IPS DF 6.9 (cell line): ENCODE data around the gene LMX1A.

Experiments
- DNase-seq: peaks from one replicate; pipeline ENCODE4 v3.0.0-alpha.2; 2013; ENCODE audit warnings: low read depth, low spot score
- H3K27ac ChIP-seq: one replicate; pipeline ENCODE4 v1.5.1; 2013; ENCODE audit warnings: low read length, control low read depth
- H3K27me3 ChIP-seq: 2 replicates; pipeline ENCODE4 v1.6.1; 2013; ENCODE audit warnings: mild to moderate bottlenecking, low read length; ENCODE audit not compliant: control insufficient read depth, insufficient read depth
- H3K36me3 ChIP-seq: 2 replicates; pipeline ENCODE4 v1.6.1; 2013; ENCODE audit warnings: low read length; ENCODE audit not compliant: control insufficient read depth, insufficient read depth
- H3K4me1 ChIP-seq: 2 replicates; pipeline ENCODE4 v1.6.1; 2013; ENCODE audit warnings: low read length; ENCODE audit not compliant: control insufficient read depth, insufficient read depth
- H3K4me3 ChIP-seq: 2 replicates; pipeline ENCODE4 v1.5.1; 2013; ENCODE audit warnings: mild to moderate bottlenecking, low read length
- H3K9me3 ChIP-seq: 2 replicates; pipeline ENCODE4 v1.6.1; 2013; ENCODE audit warnings: low read length, inconsistent platforms; ENCODE audit not compliant: control insufficient read depth, insufficient read depth
- WGBS: extraction: QIAGEN DNeasy Blood & Tissue Kit; methylation state at CpG from one replicate; pipeline ENCODE4 v1.1.7; 2013; ENCODE audit warnings: mixed read lengths, missing lambda C conversion rate; ENCODE audit not compliant: insufficient read length, insufficient coverage; 5-methylcytosine and 5-hydroxymethylcytosine counted together

Gene LMX1A

GRCh38 chr1:165296205-165296604 lies 60.3 kb downstream of the LMX1A start:
- DNase-seq, result no peak
- Histone ChIP-seq H3K27ac (no peak overlapping the region), H3K27me3 (no peaks in the 10 kb centered on the region), H3K9me3 (no peaks in the 10 kb centered on the region), H3K4me1 (no peaks in the 10 kb centered on the region), H3K36me3 (no peaks in the 10 kb centered on the region), H3K4me3 (no peak overlapping the region)
- WGBS, result no CpG with 5 or more reads among the region's 4 CpGs

GRCh38 chr1:165290148-165290547 lies 66.4 kb downstream of the LMX1A start:
- Histone ChIP-seq H3K4me1 (no peaks in the 10 kb centered on the region), H3K4me3 (no peak overlapping the region), H3K9me3 (no peaks in the 10 kb centered on the region), H3K27me3 (no peaks in the 10 kb centered on the region), H3K27ac (no peak overlapping the region), H3K36me3 (no peaks in the 10 kb centered on the region)
- DNase-seq, result no peak
- WGBS, result no CpG with 5 or more reads among the region's 7 CpGs

DNA sequence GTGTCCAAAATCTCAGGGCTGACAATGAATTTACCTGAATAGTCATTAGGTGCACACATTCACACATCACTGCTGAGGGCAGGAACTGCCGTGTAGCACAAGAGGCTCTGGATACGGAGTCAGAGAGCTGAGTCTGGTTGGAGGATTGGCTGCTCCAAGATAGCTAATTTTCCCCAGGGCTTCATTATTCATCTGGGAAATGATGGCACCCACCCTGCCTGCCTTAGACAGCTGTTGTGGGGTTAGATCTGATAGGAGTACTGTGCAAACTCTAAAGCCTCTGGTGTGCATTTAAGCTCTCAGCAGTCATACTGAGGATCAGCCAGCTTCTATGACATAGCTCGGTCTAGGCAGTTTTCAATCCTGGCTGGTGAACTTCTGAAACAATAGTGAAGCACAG lies 67.0 kb downstream of the LMX1A start:
- H3K9me3 ChIP-seq, result no peaks in the 10 kb centered on the region
- H3K27ac ChIP-seq, result no peak overlapping the region
- H3K4me3 ChIP-seq, result no peak overlapping the region
- no peaks in the 10 kb centered on the region for H3K36me3 ChIP-seq
- no peaks in the 10 kb centered on the region for H3K4me1 ChIP-seq
- DNase-seq, result no peak
- WGBS, result no CpG with 5 or more reads among the region's 3 CpGs
- H3K27me3 ChIP-seq, result no peaks in the 10 kb centered on the region

GRCh38 chr1:165288350-165289120 lies 68.0 kb downstream of the LMX1A start:
- H3K9me3 ChIP-seq, result no peaks in the 10 kb centered on the region

DNA sequence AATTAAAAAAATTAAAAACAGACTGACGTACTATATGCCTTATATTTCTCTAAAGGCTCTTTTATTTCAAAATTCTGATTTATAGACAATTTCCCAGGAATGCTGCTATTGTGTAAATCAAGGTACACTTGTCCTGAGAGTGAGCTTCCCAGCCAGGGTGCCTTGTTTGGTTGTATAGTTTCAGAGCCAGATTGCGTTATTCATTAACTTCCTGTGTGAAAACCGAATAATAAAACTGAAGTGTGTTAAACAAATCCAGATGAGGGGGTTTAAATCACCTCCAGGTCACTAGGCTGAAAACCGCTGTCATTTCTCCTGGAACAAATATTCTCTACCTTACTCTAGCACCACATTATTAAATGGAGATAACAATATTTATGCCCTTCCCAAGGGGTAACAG lies 68.7 kb downstream of the LMX1A start:
- no peaks in the 10 kb centered on the region for H3K27me3 ChIP-seq
- no CpG with 5 or more reads among the region's 4 CpGs for WGBS
- H3K27ac ChIP-seq, result no peak overlapping the region
- no peaks in the 10 kb centered on the region for H3K9me3 ChIP-seq
- H3K4me1 ChIP-seq, result no peaks in the 10 kb centered on the region
- H3K36me3 ChIP-seq, result no peaks in the 10 kb centered on the region
- DNase-seq, result no peak
- no peak overlapping the region for H3K4me3 ChIP-seq

More at GRCh38 chr1:165288350-165289120, 68.0 kb downstream of the LMX1A start:
- no peak overlapping the region for H3K4me3 ChIP-seq
- H3K27me3 ChIP-seq, result no peaks in the 10 kb centered on the region
- DNase-seq, result no peak
- WGBS, result no CpG with 5 or more reads among the region's 15 CpGs
- no peaks in the 10 kb centered on the region for H3K4me1 ChIP-seq
- H3K27ac ChIP-seq, result no peak overlapping the region
- H3K36me3 ChIP-seq, result no peaks in the 10 kb centered on the region

- no peaks in the 10 kb centered on the region for H3K36me3 ChIP-seq
- no peaks in the 10 kb centered on the region for H3K9me3 ChIP-seq
- no peak for DNase-seq
- no peak overlapping the region for H3K27ac ChIP-seq
- H3K4me3 ChIP-seq, result no peak overlapping the region
- no CpG with 5 or more reads among the region's 3 CpGs for WGBS
- H3K4me1 ChIP-seq, result no peaks in the 10 kb centered on the region
- H3K27me3 ChIP-seq, result no peaks in the 10 kb centered on the region
Measured at GRCh38 chr1:165287329-165287728, 69.2 kb downstream of the LMX1A start.

DNA sequence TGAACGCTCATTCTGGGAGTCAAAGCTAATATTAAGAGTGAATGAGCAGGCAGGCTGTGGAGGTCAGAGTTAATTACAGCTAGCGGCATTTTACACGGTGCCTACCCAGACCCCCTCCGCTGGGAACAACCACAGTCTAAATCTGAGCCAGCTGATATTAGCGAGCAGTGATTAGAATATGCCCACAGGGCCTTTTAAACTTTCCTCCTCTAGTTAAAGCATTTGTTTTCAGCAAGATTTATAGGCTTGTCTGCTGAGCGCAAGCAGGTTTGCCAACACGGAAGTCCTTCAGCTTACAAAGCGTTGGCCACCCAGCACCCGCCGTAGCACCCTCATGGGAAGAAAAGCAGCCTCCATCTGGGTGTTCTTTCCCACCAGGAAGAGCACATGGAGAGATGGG lies 72.1 kb downstream of the LMX1A start:
- Histone ChIP-seq H3K9me3 (no peaks in the 10 kb centered on the region), H3K4me1 (peaks cover 2% of the 10 kb centered on the region; the same call in 1 of the 2 replicates), H3K27ac (no peak overlapping the region), H3K27me3 (no peaks in the 10 kb centered on the region), H3K4me3 (no peak overlapping the region), H3K36me3 (no peaks in the 10 kb centered on the region)
- DNase-seq, result no peak
- no CpG with 5 or more reads among the region's 10 CpGs for WGBS

DNA sequence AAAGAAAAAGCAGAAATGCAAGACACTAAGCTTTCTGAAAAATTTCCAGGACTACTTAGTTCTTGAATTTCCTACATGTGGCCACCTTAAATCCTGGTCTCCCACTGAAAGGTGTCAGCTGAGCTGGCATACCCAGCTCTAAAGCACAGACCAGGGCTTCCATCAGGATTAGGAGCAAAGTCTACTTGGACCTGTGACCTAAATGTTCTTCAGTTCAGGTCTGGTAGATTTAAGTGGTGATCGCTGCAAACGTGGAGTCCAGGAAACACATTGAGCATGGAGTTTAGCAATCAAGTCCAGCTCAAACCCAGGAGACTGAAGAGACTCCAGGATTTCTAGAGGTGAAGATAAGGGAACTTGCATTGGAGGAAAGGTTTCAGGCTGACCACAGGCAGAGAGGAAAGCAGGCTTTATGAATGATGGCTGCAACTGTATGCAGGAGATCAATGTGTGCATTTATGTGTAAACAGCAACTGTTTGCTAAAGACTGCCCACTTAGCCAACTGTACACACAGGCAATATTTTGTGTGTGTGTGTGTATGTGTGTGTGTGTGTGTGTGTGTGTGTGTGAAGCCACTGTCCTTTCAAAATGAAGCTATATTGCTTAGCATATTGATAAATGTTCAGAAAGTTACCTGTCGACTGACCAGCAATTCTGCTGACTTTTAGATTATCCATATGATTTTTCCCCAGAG lies 75.2 kb downstream of the LMX1A start:
- no CpG with 5 or more reads among the region's 3 CpGs for WGBS

DNA sequence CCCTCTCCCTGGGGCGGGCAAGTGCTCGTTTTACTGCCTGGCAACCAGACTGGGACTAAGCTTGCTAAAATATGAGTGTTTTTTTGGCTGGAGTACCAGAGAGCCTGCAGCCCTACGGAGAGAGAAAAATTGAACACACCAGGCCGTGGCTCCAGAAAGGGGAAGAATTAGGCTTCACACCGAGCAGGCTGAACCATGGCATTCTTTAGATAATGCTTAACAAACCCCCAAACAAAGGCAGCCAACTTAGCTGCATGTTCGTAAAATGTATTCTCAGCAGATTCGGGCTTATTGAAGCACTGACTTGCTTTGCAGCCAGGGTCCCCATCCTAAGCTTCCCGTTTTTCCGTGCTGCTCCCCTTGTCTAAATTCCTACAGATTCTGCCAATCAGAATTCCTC lies 76.6 kb downstream of the LMX1A start:
- H3K36me3 ChIP-seq, result no peaks in the 10 kb centered on the region
- no peak overlapping the region for H3K4me3 ChIP-seq
- no peaks in the 10 kb centered on the region for H3K9me3 ChIP-seq
- peaks cover 2% of the 10 kb centered on the region for H3K4me1 ChIP-seq
- no peak overlapping the region for H3K27ac ChIP-seq
- WGBS, result no CpG with 5 or more reads among the region's 9 CpGs
- no peaks in the 10 kb centered on the region for H3K27me3 ChIP-seq
- no peak for DNase-seq

More for the DNA sequence above, 75.2 kb downstream of the LMX1A start:
- no peak overlapping the region for H3K4me3 ChIP-seq
- no peak for DNase-seq
- no peaks in the 10 kb centered on the region for H3K27me3 ChIP-seq
- no peaks in the 10 kb centered on the region for H3K36me3 ChIP-seq
- no peak overlapping the region for H3K27ac ChIP-seq
- H3K9me3 ChIP-seq, result no peaks in the 10 kb centered on the region
- peaks cover 2% of the 10 kb centered on the region; the same call in 1 of the 2 replicates for H3K4me1 ChIP-seq

- H3K4me3 ChIP-seq, result no peak overlapping the region
- no peaks in the 10 kb centered on the region for H3K36me3 ChIP-seq
- no CpG with 5 or more reads among the region's 2 CpGs for WGBS
- H3K4me1 ChIP-seq, result peaks cover 2% of the 10 kb centered on the region
- no peak overlapping the region for H3K27ac ChIP-seq
- H3K9me3 ChIP-seq, result no peaks in the 10 kb centered on the region
- H3K27me3 ChIP-seq, result no peaks in the 10 kb centered on the region
- DNase-seq, result no peak
Measured at GRCh38 chr1:165276314-165276713, 80.2 kb downstream of the LMX1A start.
